ENCODE measurements around the gene FBXL17. TPM values are rescaled to one million over a fixed set of nuclear protein-coding genes. Genes with fewer than 3 reads are reported as not detected.

The FBXL17 gene
- total RNA-seq, 1 donor from 2014 or later = 15.9 TPM

DNA sequence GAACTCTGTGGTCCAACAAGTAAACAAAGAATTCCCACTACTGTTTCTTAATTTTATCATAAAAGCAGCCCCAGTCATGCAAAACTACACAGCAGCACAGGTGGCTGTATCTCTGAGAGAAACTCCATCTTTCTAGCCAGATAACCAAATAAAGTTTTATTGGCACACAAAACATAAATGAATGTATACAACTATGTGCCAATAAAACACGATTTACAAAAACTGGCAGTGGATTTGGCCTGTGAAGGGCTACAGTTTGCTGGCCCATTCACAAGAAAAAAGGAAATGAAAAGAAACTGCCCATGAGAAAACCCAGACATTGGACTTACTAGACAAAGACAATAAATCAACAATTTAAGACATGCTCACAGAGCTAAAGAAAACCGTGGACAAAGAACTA lies 10.6 kb downstream of the FBXL17 start:
- Mint-ChIP-seq H3K36me3 (ENCODE audit: insufficient read depth) (peaks cover 29% of the 10 kb centered on the region), H3K27me3 (no peaks in the 10 kb centered on the region)
- no peak for DNase-seq (ENCODE audit: low spot score, unreplicated experiment)

DNA sequence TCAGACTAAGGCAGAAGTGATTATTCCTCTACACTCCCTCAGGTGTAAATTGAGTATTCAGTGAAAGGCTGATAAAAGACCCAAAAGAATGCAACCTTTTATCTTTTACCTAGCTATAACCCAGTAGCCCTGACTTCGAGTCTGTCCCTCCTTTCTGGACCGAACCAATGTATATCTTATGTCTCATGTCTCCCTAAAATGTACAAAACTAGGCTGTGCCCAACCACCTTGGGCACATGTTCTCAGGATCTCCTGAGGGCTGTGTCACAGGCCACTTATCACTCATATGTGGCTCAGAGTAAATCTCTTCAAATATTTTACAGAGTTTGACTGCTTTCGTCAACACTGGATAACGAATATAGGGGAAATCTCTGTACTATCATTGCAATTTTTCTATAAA lies 12.7 kb downstream of the FBXL17 start:
- no peak for TF ChIP-seq CTCF (IDR thresholded peaks at IDR 0.05; ENCODE audit: unreplicated experiment)
- peaks cover 36% of the 10 kb centered on the region for H3K4me1 Mint-ChIP-seq (ENCODE audit: low read depth)

More for the DNA sequence above, 10.6 kb downstream of the FBXL17 start:
- peaks cover 28% of the 10 kb centered on the region for H3K4me1 Mint-ChIP-seq (ENCODE audit: low read depth)
- H3K4me3 Mint-ChIP-seq (ENCODE audit: low read depth) = no peak overlapping the region
- TF ChIP-seq CTCF (IDR thresholded peaks at IDR 0.05; ENCODE audit: unreplicated experiment) = no peak
- H3K9me3 Mint-ChIP-seq (ENCODE audit: low read depth) = peaks cover 32% of the 10 kb centered on the region
- no peak overlapping the region for H3K27ac Mint-ChIP-seq

DNA sequence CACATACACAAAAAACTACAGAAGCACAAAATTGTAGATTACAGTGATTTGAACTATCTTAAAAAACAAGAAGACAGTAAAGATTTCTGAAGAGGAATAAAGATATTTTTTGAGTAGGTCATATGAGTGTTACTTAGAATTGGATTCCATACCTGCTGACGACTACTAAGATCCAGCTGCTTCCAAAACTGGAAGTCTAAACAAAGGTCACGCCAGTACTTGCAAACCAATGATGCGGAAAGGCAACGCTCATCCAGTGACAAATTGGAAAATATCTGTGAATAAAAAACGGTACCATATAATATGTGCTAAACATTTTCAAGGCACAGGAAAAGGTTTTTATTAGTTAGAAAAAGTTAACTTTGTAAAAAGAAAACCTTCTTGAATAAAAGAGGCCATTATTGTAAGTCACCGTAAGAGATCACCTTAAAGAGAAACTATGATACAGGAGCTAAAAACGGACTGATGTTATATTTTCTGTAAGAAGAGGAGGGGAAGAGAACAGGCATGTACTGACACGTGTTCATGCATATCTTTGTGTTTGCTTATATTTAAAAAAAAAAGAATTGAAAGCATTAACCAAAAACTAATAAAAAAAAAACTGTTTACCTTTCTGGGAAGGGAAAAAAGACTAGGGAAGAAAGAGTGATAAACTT lies 14.1 kb downstream of the FBXL17 start:
- Mint-ChIP-seq H3K9me3 (ENCODE audit: low read depth) (peaks cover 7% of the 10 kb centered on the region), H3K27me3 (no peaks in the 10 kb centered on the region), H3K4me1 (ENCODE audit: low read depth) (peaks cover 36% of the 10 kb centered on the region), H3K27ac (peak overlapping the region; percentile 50), H3K36me3 (ENCODE audit: insufficient read depth) (peaks cover 6% of the 10 kb centered on the region), H3K4me3 (ENCODE audit: low read depth) (no peak overlapping the region)
- no peak for TF ChIP-seq CTCF (IDR thresholded peaks at IDR 0.05; ENCODE audit: unreplicated experiment)
- no peak for DNase-seq (ENCODE audit: low spot score, unreplicated experiment)

More for the DNA sequence above, 12.7 kb downstream of the FBXL17 start:
- H3K36me3 Mint-ChIP-seq (ENCODE audit: insufficient read depth) = peaks cover 13% of the 10 kb centered on the region
- peak overlapping the region; percentile 34 for H3K27ac Mint-ChIP-seq
- no peak for DNase-seq (ENCODE audit: low spot score, unreplicated experiment)
- H3K9me3 Mint-ChIP-seq (ENCODE audit: low read depth) = peaks cover 15% of the 10 kb centered on the region
- no peaks in the 10 kb centered on the region for H3K27me3 Mint-ChIP-seq
- no peak overlapping the region for H3K4me3 Mint-ChIP-seq (ENCODE audit: low read depth)

DNA sequence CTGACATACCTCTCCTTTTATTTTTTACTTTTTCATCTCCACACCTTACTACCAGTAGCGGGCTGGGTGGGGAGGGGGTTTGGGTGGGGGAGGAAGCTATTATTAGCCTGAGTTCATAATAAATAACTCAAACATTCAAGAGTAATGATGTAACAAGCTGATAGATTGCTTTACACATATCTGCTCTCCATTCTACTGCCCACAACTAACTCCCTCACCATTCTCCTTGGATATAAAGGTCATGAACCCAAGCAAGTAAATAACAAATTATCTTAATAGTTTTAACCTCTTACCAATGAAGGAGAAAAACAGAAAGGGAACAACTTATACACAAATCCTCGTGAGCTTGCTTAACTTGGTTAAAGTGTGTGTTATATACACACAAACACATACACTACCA lies 15.4 kb downstream of the FBXL17 start:
- H3K27ac Mint-ChIP-seq = peak overlapping the region; percentile 76
- H3K4me3 Mint-ChIP-seq (ENCODE audit: low read depth) = no peak overlapping the region
- no peak for DNase-seq (ENCODE audit: low spot score, unreplicated experiment)
- peaks cover 40% of the 10 kb centered on the region for H3K4me1 Mint-ChIP-seq (ENCODE audit: low read depth)
- no peaks in the 10 kb centered on the region for H3K9me3 Mint-ChIP-seq (ENCODE audit: low read depth)
- no peaks in the 10 kb centered on the region for H3K27me3 Mint-ChIP-seq
- no peak for TF ChIP-seq CTCF (IDR thresholded peaks at IDR 0.05; ENCODE audit: unreplicated experiment)
- no peaks in the 10 kb centered on the region for H3K36me3 Mint-ChIP-seq (ENCODE audit: insufficient read depth)

DNA sequence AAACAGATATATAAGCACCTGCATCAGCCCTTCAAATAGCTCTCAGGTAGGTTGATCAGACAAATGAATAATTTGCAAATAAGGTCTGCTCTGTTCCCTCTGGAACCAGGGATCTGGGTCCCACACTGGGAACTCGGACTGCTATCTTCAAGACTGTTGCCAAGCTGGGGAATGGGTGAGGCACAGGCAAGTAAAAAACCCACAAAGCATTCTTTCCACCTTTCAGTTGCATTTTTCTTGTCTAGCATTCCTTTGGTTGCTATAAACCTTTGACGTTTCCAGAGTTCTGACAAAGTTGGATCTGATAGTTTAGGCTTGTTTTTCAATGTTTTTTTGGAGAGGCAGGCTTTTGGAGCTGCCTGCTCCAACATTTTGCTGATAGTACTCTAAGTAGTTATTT lies 20.1 kb downstream of the FBXL17 start:
- TF ChIP-seq CTCF (IDR thresholded peaks at IDR 0.05; ENCODE audit: unreplicated experiment) = no peak
- Mint-ChIP-seq H3K27me3 (no peaks in the 10 kb centered on the region), H3K27ac (no peak overlapping the region), H3K4me1 (ENCODE audit: low read depth) (peaks cover 18% of the 10 kb centered on the region), H3K9me3 (ENCODE audit: low read depth) (no peaks in the 10 kb centered on the region), H3K4me3 (ENCODE audit: low read depth) (no peak overlapping the region), H3K36me3 (ENCODE audit: insufficient read depth) (peaks cover 4% of the 10 kb centered on the region)
- DNase-seq (ENCODE audit: low spot score, unreplicated experiment) = no peak
